Liver (tissue), 9 donors: ENCODE data around the gene SLC16A4. TPM values are rescaled to one million over a fixed set of nuclear protein-coding genes. Genes with fewer than 3 reads are reported as not detected.

Experiments used
- DNase-seq: peaks from one replicate; pipeline ENCODE4 v3.0.0-alpha.2; 2017; ENCODE audit warnings: low spot score
- H3K27ac ChIP-seq, 2 donors: one replicate each; pipeline ENCODE4 v1.7.0; 2013; ENCODE audit warnings: inconsistent platforms in 2 of 2, low read length in 2 of 2, control low read depth in 1 of 2, low read depth in 1 of 2, mild to moderate bottlenecking in 1 of 2
- H3K27me3 ChIP-seq, 4 donors: one replicate each; pipeline versions ENCODE4 v1.6.1 to v1.7.0; 2013; ENCODE audit warnings: low read length in 3 of 4, inconsistent platforms in 1 of 4, mild to moderate bottlenecking in 1 of 4, moderate library complexity in 1 of 4; ENCODE audit not compliant: control insufficient read depth in 4 of 4, insufficient read depth in 4 of 4
- H3K36me3 ChIP-seq, 4 donors: one replicate each; pipeline versions ENCODE4 v1.6.1 to v1.7.0; 2013; ENCODE audit warnings: low read length in 3 of 4, mild to moderate bottlenecking in 3 of 4, low read depth in 1 of 4, moderate library complexity in 1 of 4; ENCODE audit not compliant: control insufficient read depth in 4 of 4, insufficient read depth in 3 of 4
- H3K4me1 ChIP-seq, 4 donors: one replicate each; pipeline versions ENCODE4 v1.6.1 to v1.7.0; 2013; ENCODE audit warnings: low read length in 3 of 4, mild to moderate bottlenecking in 3 of 4, moderate library complexity in 1 of 4; ENCODE audit not compliant: control insufficient read depth in 4 of 4, insufficient read depth in 4 of 4
- H3K4me3 ChIP-seq, 3 donors: one replicate each; pipeline versions ENCODE4 v1.6.1 to v1.7.0; 2013; ENCODE audit warnings: low read length in 3 of 3, control low read depth in 1 of 3, low read depth in 1 of 3, mild to moderate bottlenecking in 1 of 3
- H3K9ac ChIP-seq, 2 donors: one replicate each; pipeline ENCODE4 v1.7.0; 2013; ENCODE audit warnings: low read length in 2 of 2, mild to moderate bottlenecking in 2 of 2, moderate library complexity in 2 of 2, control low read depth in 1 of 2, low read depth in 1 of 2
- H3K9me3 ChIP-seq, 4 donors: one replicate each; pipeline versions ENCODE4 v1.6.1 to v1.7.0; 2013; ENCODE audit warnings: low read length in 3 of 4; ENCODE audit not compliant: control insufficient read depth in 4 of 4
- CTCF ChIP-seq: fragments of 150-350 bp; IDR thresholded peaks from 2 replicates; pipeline ENCODE4 v1.5.1; 2017; ENCODE audit warnings: improper control_type of control experiment, low read depth, low read length; ENCODE audit not compliant: missing input control
- EGR1 ChIP-seq, 2 donors: IDR thresholded peaks; 2 replicates each; pipeline ENCODE4 v1.6.1; 2016 to 2018; ENCODE audit warnings: antibody characterized with exemption in 2 of 2, low read depth in 2 of 2
- FOXA1 ChIP-seq: IDR thresholded peaks from 2 replicates; pipeline ENCODE4 v1.6.1; 2016; ENCODE audit warnings: antibody characterized with exemption
- GABPA ChIP-seq, 2 donors: IDR thresholded peaks in 1 of 2; conservative IDR thresholded peaks in 1 of 2; 2 replicates each; pipeline ENCODE4 v1.6.1; 2016; ENCODE audit warnings: antibody characterized with exemption in 2 of 2, mild to moderate bottlenecking in 1 of 2, moderate library complexity in 1 of 2
- HNF4A ChIP-seq, 2 donors: conservative IDR thresholded peaks; 2 replicates each; pipeline ENCODE4 v1.6.1; 2016; ENCODE audit warnings: antibody characterized with exemption in 2 of 2, mild to moderate bottlenecking in 2 of 2
- HNF4G ChIP-seq: IDR thresholded peaks from 2 replicates; pipeline ENCODE4 v1.6.1; 2016; ENCODE audit warnings: antibody characterized with exemption
- JUND ChIP-seq, 2 donors: IDR thresholded peaks; 2 replicates each; pipeline ENCODE4 v1.6.1; 2016; ENCODE audit warnings: antibody characterized with exemption in 2 of 2
- NR2F2 ChIP-seq: IDR thresholded peaks from 2 replicates; pipeline ENCODE4 v1.6.1; 2016; ENCODE audit warnings: antibody characterized with exemption
- RAD21 ChIP-seq, 2 donors: IDR thresholded peaks; 2 replicates each; pipeline ENCODE4 v1.6.1; 2016; ENCODE audit warnings: antibody characterized with exemption in 2 of 2, mild to moderate bottlenecking in 2 of 2
- REST ChIP-seq: IDR thresholded peaks from 2 replicates; pipeline ENCODE4 v1.6.1; 2016; ENCODE audit warnings: antibody characterized with exemption, mild to moderate bottlenecking
- TAF1 ChIP-seq: conservative IDR thresholded peaks from 2 replicates; pipeline ENCODE4 v1.6.1; 2016; ENCODE audit warnings: antibody characterized with exemption, mild to moderate bottlenecking
- ZBTB33 ChIP-seq: IDR thresholded peaks from 2 replicates; pipeline ENCODE4 v1.6.1; 2016; ENCODE audit warnings: antibody characterized with exemption
- WGBS: extraction: QIAGEN DNeasy Blood & Tissue Kit; methylation state at CpG from one replicate; pipeline ENCODE4 v1.1.7; 2013; 5-methylcytosine and 5-hydroxymethylcytosine counted together
- polyA plus RNA-seq, 2 donors: library from polyadenylated mRNA; stranded (reverse) in 1 of 2; unstranded in 1 of 2; fragments of 200-250 nt in 1 of 2; fragments of >200 nt in 1 of 2; fragmentation: Nextera tagmentation in 1 of 2; extraction: Ambion mirVana in 1 of 2; gene quantifications; one replicate each; pipeline versions ENCODE4 v1.2.1 to v1.2.3, GENCODE V29; 2013 to 2015
- total RNA-seq, 2 donors: library from RNA; depleted of rRNA; stranded (reverse); fragments of >200 nt; gene quantifications; one replicate each; pipeline ENCODE4 v1.2.3, GENCODE V29; 2014
- donor health status: healthy.
- donor health status: healthy.
- donor health status: healthy.
- donor health status: healthy.
- donor health status: healthy.

The SLC16A4 gene
- total and polyA plus RNA-seq, 4 donors: 0.72 to 1.8 (median 1.6) TPM

GRCh38 chr1:110345480-110345879, 45.3 kb downstream of the SLC16A4 start:
- Histone ChIP-seq H3K27ac (no peak overlapping the region), H3K36me3 (peaks cover 3 to 12% (median 7%) of the 10 kb centered on the region in 4 donors), H3K9me3 (no peaks in the 10 kb centered on the region), H3K4me3 (no peak overlapping the region), H3K4me1 (peaks cover 17 to 75% (median 41%) of the 10 kb centered on the region in 4 donors), H3K27me3 (no peaks in the 10 kb centered on the region), H3K9ac (no peak overlapping the region)
- no peak for DNase-seq
- TF ChIP-seq EGR1 (IDR thresholded peaks at IDR 0.05; ENCODE audit: low read depth in 2 of 2) (no peak), REST (no peak), HNF4G (no peak), JUND (IDR thresholded peaks at IDR 0.05) (no peak), HNF4A (conservative IDR thresholded peaks at IDR 0.05) (no peak), RAD21 (IDR thresholded peaks at IDR 0.05) (no peak)
- 90% methylated on average over 3 of the region's 3 CpGs for WGBS

- Histone ChIP-seq H3K4me3 (no peak overlapping the region), H3K27me3 (no peaks in the 10 kb centered on the region), H3K27ac (no peak overlapping the region), H3K9me3 (no peaks in the 10 kb centered on the region), H3K4me1 (peaks cover 17 to 78% (median 45%) of the 10 kb centered on the region in 4 donors), H3K36me3 (peaks cover 3 to 12% (median 7%) of the 10 kb centered on the region in 4 donors), H3K9ac (no peak overlapping the region)
- 76% methylated on average over 3 of the region's 3 CpGs for WGBS
- no peak for DNase-seq
- no peak for TF ChIP-seq TAF1
- TF ChIP-seq HNF4G: no peak
- TF ChIP-seq JUND (IDR thresholded peaks at IDR 0.05): no peak
- TF ChIP-seq NR2F2: no peak
- no peak for TF ChIP-seq RAD21 (IDR thresholded peaks at IDR 0.05)
- TF ChIP-seq CTCF: no peak
- TF ChIP-seq GABPA (IDR thresholded peaks at IDR 0.05 in 1 of 2, conservative IDR thresholded peaks at IDR 0.05 in 1 of 2): no peak
- TF ChIP-seq FOXA1: no peak
- no peak for TF ChIP-seq ZBTB33
Measured at GRCh38 chr1:110344152-110344551, 46.7 kb downstream of the SLC16A4 start.
